Bone marrow (tissue), 2 donors: Measurements from ENCODE around the gene GRM1.

Experiments
- DNase-seq, 2 donors: peaks; one replicate each; lab custom pipeline; 2025; lab: John Stamatoyannopoulos, UW

GRM1 gene

GRCh38 chr6:146472918-146473317 is 444.1 kb downstream of the GRM1 start:
- no peak for DNase-seq

GRCh38 chr6:146481527-146481926 is 452.7 kb downstream of the GRM1 start:
- no peak for DNase-seq

DNA sequence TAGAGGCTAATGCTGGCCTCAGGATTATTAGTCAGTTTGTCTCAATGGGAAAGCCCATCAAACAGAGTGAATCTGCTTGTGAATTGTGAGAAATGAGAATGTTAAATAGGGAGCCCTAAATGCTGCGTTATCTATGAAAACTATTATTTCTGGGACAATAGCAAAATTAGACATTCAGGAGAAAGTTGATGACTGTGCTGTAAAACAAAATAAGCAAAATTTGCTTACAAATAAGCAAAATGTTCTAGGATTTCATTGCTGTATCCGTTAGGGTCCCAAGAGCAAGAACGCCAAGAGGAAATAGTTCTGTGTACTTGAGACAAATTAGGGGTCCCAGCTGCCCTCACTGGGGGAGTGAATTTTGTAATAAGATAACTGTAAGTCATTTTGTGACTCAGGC is 455.5 kb downstream of the GRM1 start:
- no peak for DNase-seq
